HG03378 (cell line): ENCODE data around the gene VSNL1.
A peak's percentile ranks its signal among the peaks of the same experiment; 100 is the strongest.

Experiments used
- ATAC-seq: cut with Tn5 transposase; IDR thresholded peaks from one replicate; pipeline ENCODE4 v1.9.1; 2021; ENCODE audit warnings: mild to moderate bottlenecking, moderate library complexity; ENCODE audit not compliant: unreplicated experiment

Gene VSNL1

GRCh38 chr2:17610521-17610920 is 70.0 kb downstream of the VSNL1 start:
- no peak for ATAC-seq

- no peak for ATAC-seq
Observed at GRCh38 chr2:17611036-17611435, 70.5 kb downstream of the VSNL1 start.

DNA sequence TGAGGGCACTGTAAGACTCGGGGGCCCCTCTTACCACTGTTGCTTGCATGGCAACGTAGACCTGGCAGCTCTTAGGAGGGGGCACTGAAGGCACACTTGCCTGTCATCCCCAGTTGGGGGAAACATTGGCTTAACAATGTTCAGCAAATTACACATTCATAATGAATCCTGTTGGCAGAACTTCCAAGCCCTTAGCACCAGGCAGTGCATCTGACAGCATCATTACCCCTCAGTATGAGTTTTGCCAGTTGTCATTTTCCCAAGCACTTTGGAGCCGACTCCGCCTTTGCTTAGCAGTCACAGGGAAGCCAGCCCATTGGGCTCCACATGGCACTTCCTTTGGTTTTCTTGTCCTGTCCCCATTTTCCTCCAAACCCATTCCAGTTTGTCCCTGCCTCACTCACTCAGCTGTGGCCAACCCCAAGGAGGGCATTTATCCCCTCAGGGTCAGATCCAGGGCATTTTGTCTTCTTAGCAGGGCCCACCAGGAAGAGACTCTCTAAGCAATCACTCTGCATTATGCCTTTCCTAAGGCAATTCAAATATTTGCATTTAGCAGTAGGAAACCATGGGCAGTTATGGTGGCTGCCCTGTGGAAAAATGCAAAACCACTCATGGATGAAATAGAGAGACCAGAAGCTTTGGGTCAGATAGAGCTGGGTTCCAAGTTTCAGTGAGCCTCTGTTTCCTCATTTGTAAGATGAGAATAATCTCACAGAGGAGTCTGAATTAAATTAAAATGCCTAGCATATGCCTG is 73.9 kb downstream of the VSNL1 start:
- no peak for ATAC-seq

- no peak for ATAC-seq
Observed at GRCh38 chr2:17615147-17615546, 74.7 kb downstream of the VSNL1 start.

DNA sequence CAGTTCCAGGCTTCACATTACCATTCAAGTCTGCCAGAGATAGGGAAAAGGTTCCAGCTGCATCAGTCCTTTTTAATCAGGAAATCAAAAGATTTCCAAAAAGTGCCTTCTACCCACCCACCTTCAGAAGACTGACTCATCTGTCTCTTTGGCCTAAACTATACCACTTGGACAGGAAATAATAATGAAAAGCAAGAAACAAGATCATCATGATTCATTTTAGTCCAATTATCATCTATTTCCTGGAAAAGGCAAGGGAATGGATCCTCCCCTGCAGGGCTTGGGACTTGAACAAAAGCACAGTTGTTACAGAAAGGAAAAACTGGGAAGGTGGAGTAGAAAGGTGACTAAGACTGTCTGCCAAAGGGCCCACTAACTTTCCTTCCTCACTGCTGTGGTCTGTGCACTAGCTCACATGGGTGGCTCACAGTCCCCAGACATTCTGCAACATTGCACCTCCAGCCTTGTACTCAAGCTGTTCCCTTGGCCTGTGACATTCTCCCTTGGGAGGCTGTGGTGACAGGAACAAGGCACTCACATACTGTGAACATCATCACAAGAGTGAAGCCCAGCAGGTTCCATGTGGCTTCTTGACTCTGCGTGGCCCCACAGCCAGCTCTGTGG is 75.3 kb downstream of the VSNL1 start:
- ATAC-seq, result no peak

GRCh38 chr2:17616405-17616804 is 75.9 kb downstream of the VSNL1 start:
- ATAC-seq, result no peak

DNA sequence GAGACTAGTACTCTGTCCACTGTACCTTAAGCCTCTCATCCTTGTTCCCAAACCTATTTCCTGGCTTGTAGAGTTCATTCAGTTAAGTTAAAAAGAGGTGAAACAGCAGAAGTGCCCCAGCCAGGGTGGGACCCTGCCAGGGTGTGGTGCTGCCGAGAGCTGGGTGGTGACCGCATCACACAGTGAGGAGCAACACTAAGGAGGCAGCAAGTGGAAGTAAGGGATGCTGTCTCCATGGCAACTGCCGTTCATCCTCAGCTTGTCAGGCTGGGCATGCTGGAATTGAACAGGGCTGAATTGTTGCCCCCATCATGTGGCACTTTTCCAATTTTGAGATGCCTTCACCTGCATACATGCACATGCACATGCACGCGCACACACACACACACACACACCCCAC is 77.0 kb downstream of the VSNL1 start:
- ATAC-seq, result no peak

DNA sequence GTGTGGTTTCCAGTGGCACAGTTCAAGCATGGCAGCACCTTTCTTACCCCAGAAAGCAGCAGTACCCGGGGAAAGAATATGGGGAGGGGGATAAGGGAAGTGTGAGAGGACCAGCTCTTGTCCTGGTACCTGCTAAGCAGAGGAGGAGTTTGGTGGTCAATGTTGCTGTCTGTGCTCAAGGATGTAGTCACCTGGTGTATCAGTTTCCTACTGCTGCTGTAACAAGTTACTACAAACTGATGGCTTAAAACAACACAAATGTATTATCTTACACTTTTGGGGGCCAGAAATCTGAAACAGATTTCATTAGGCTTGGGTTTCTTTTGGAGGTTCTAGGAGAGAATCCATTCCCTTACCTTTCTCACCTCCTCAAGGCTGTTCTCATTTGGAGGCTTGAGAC is 77.5 kb downstream of the VSNL1 start:
- ATAC-seq, result no peak

- no peak for ATAC-seq
Observed at GRCh38 chr2:17620280-17620679, 79.8 kb downstream of the VSNL1 start.

- no peak for ATAC-seq
Observed at GRCh38 chr2:17620841-17621240, 80.3 kb downstream of the VSNL1 start.

DNA sequence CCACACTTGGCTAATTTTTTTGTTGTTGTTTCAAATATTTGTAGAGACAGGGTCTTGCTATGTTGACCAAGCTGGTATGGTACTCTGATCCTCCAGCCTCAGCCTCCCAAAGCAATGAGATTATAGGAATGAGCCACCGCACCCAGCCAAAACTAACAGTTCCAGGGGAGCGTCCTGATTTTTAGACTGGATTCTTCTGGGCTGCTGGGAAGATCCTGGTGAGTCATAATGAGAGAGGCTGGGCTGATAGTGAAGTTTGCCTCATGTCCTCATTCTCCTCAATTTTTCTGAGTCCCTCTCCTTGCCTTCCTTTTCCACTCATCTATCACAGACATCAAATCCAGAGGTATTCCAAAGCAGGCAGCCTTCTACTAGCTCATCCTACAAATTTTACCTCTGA is 81.3 kb downstream of the VSNL1 start:
- ATAC-seq, result no peak

GRCh38 chr2:17625446-17625845 is 85.0 kb downstream of the VSNL1 start:
- ATAC-seq, result no peak

DNA sequence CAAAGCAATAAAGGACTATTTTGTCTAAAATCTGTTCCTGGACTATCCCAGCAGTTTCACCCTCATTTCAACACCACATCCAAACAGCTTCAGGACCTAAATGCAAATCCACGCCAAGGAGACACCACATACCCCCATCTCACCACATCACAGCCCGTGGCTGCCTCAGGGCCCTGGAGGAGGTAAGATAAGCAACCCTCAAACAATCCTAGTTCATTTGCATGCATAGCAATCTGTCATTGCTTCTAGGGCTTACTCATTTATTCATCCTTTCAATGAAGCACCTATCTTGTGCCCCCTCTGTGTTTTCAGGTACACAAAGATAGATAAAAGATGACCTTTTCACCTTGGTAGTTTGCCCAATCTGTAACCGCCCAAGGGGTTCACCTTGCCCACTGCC is 86.5 kb downstream of the VSNL1 start:
- ATAC-seq, result no peak

DNA sequence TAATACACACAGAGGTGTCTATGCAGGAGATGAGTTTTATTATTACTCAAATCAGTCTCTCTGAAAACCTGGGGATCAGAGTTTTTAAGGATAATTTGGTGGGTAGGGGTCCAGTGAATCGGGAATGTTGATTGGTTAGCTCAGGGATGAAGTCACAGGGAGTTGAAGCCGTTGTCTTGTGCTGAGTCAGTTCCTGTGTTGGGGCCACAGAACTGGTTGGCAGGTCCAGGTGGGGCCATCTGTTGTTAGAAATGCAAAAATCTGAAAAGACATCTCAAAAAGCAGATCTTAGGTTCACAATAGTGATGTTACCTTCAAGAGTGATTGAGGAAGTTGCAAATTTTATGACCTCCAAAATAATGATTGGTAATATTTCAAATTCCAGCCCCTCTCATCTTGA is 86.9 kb downstream of the VSNL1 start:
- ATAC-seq, result no peak

DNA sequence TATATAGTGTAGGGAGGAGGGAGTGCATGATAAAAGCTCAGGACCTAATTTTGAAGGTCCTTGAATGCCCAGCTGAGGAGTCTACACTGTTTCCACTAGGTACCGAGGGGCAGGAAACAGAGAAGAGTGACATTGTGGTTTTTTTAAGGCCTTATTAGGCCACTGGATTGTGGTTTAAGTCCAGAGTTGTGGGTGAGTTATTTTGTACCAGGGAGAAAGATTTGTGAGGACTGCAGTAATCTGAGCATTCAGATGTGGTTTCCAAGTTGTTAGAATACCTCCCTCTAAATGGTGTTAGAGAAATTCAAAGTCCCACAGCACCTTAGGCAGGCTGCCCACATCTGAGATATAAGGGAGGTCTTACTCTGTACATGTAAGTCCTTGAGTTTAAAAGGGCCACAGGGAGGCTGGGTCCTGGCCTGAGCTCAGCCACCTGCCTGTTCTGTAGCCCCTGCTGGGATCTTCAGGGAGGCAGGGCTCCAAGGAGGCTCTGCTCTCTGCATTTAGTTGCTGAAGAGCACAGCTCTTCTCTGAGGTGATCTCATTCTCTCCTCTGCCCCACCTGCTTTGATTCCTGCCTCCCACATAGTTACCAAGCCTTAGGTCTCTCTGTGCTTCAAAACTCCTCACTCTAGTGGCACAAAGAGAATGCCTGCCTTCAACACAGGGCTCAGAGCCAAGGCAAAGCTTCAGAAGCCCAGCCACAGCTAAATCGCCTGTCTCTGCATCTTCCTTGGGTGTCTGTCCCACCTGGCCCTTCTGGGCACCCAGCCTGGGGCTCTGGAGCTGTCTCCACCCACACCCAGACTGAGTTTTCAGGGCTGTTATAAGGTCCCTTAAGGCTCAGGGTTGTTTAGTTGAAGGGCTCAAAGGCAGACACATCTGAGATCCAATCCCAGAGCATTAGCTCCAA is 88.1 kb downstream of the VSNL1 start:
- ATAC-seq, result peak; percentile 42

DNA sequence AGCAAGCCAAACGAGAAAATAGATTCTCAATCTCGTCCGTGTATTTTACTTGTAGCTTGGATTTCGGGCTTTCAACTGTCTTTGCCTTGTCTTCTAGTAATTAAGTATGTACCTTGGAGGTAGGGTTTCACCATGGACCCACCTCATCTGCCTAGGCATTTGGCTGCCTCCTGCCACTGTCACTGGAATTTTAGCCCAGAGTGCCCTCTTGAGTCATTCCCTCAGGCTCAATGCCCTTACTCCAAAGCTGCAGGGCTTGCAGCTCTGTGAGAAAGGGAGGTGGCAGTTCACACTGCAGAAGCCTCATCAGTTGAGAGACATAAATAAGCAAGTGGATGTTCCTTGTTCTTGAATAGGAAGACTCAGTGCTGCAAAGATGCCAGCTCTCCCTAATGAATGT is 89.6 kb downstream of the VSNL1 start:
- ATAC-seq, result no peak

DNA sequence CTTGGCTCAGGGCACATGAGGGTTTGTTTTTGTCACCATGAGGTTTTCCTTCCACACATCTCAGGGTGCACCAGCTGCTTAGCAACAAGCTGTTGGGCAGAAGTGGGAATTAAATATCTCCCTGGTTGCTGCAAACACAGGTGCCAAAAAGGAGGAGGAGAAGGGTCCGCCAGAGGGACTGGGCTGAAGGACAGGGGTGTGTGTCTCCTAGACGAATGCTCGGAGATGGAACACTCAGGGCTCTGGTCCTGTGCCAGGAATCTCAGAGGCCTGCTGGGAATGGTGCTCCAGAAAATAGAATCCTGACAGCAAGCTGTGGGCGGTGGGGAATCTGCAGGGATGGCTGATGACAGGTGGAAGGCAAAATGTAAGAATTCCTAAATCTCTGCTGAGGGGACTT is 94.5 kb downstream of the VSNL1 start:
- ATAC-seq, result no peak

- no peak for ATAC-seq
Observed at GRCh38 chr2:17636257-17636656, 95.8 kb downstream of the VSNL1 start.

- ATAC-seq, result no peak
Observed at GRCh38 chr2:17637131-17637906, 96.8 kb downstream of the VSNL1 start.

GRCh38 chr2:17638196-17638743 is 97.8 kb downstream of the VSNL1 start:
- ATAC-seq, result no peak

DNA sequence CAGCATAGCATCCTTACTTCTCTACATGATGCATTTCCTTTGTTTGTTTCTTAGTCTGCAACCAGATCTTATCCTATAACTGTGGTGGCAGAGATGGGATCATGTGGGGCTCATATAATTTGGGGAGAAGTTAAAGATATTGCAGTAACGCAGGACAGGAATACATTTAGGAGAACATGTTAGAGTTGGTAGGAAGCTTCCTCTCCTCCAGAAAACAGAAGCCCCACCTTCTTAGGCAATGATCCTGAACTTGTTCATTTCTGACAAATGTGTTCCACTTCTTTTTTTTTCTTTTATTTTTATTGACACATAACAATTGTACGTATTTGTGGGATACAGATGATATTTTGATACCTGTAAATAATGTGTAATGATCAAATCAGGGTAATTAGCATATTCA is 99.9 kb downstream of the VSNL1 start:
- ATAC-seq, result no peak
